Measurements from ENCODE around the gene FAM117B. TPM values are rescaled to one million over a fixed set of nuclear protein-coding genes. Genes with fewer than 3 reads are reported as not detected.

FAM117B gene
- total RNA-seq, 2 experiments from 2014 or later, result 4.2 to 18.4 TPM

DNA sequence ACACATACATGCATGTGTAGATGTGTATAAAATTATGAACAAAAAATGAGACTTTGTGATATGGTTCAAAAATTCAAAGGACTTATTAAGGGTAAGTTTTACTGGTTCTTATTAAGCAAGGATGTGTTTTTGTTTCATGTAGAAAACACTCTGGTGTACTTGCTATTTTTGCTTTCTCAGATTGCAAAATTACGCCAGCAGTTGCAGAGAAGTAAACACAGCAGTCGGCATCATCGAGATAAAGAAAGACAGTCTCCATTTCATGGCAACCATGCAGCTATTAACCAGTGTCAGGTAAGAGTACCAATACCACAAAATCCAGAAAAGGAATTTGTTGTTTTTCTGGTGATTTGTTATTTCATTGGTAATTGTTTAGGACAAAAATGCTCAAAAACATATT is 91.3 kb downstream of the FAM117B start:
- H2AFZ ChIP-seq (ENCODE audit: low read length), result no peak overlapping the region
- POLR2A ChIA-PET, result interaction anchor here (0.5 to 1.1 kb wide), 3 partner anchors 10 to 338 kb away, joined by 3 read pairs; no protein-coding TSS in a partner anchor

DNA sequence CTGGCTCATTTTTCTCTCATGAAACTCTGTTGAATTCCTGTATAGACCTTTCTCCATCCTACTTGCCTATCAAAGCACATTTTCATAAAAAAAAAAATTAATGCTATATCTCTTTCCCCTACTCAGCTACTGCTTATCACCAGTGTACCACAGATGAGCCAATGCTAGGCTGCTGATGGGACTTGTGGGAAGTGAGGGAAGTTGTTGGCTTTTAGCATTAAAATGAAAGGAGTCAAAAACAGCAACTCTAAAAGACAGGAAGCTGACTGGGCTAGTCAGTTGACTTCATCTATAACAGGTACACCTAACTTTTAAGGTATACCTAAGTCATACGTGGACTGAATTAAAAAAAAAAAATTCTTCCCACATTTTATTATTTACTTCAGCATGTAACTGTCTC is 102.1 kb downstream of the FAM117B start:
- Histone ChIP-seq H3K4me1 (ENCODE audit: insufficient read depth, low read length, poor library complexity, severe bottlenecking) (no peaks in the 10 kb centered on the region), H3K36me3 (ENCODE audit: insufficient read depth, low read length) (peaks cover 6% of the 10 kb centered on the region; the same call in 1 of the 2 replicates), H3K4me3 (ENCODE audit: low read depth, low read length, poor library complexity, severe bottlenecking) (no peak overlapping the region), H2AFZ (ENCODE audit: low read length) (no peak overlapping the region), H3K79me2 (ENCODE audit: insufficient read depth, low read depth, low read length) (no peaks in the 10 kb centered on the region), H3K4me2 (ENCODE audit: low read length) (no peak overlapping the region), H4K20me1 (ENCODE audit: insufficient read depth, low read length) (no peaks in the 10 kb centered on the region), H3K9me3 (ENCODE audit: low read length) (no peaks in the 10 kb centered on the region), H3K27ac (ENCODE audit: low read depth, low read length, poor library complexity, severe bottlenecking) (no peak overlapping the region), H3K9me2 (ENCODE audit: insufficient read depth, low read length) (no peaks in the 10 kb centered on the region)
- intact Hi-C loops (cut with micrococcal nuclease; ENCODE audit: unreplicated experiment), result no loop called here
- DNase-seq (ENCODE audit: low spot score), result no peak
- ChIA-PET POLR2A (interaction anchor here (0.6 kb wide), 1 partner anchor 864 kb away, joined by 3 read pairs; no protein-coding TSS in a partner anchor), CTCF (ENCODE audit: unreplicated experiment) (no interaction called here)
- BruUV-seq (replicated peaks), result no TSS peak
- no peak for TF ChIP-seq EZH2phosphoT487 (IDR thresholded peaks at IDR 0.05; ENCODE audit: borderline replicate concordance, low read depth, low read length)
- TF ChIP-seq, protein P1, sequence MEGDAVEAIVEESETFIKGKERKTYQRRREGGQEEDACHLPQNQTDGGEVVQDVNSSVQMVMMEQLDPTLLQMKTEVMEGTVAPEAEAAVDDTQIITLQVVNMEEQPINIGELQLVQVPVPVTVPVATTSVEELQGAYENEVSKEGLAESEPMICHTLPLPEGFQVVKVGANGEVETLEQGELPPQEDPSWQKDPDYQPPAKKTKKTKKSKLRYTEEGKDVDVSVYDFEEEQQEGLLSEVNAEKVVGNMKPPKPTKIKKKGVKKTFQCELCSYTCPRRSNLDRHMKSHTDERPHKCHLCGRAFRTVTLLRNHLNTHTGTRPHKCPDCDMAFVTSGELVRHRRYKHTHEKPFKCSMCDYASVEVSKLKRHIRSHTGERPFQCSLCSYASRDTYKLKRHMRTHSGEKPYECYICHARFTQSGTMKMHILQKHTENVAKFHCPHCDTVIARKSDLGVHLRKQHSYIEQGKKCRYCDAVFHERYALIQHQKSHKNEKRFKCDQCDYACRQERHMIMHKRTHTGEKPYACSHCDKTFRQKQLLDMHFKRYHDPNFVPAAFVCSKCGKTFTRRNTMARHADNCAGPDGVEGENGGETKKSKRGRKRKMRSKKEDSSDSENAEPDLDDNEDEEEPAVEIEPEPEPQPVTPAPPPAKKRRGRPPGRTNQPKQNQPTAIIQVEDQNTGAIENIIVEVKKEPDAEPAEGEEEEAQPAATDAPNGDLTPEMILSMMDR (conservative IDR thresholded peaks at IDR 0.05; ENCODE audit: low read length), result no peak

More for the DNA sequence above, 91.3 kb downstream of the FAM117B start:
- Histone ChIP-seq H3K36me3 (ENCODE audit: insufficient read depth, low read length) (no peaks in the 10 kb centered on the region), H3K9me3 (ENCODE audit: low read length) (no peaks in the 10 kb centered on the region), H3K9me2 (ENCODE audit: insufficient read depth, low read length) (no peaks in the 10 kb centered on the region), H4K20me1 (ENCODE audit: insufficient read depth, low read length) (no peaks in the 10 kb centered on the region), H3K79me2 (ENCODE audit: insufficient read depth, low read depth, low read length) (no peaks in the 10 kb centered on the region), H3K4me3 (ENCODE audit: low read depth, low read length, poor library complexity, severe bottlenecking) (no peak overlapping the region), H3K27ac (ENCODE audit: low read depth, low read length, poor library complexity, severe bottlenecking) (no peak overlapping the region), H3K4me2 (ENCODE audit: low read length) (no peak overlapping the region), H3K4me1 (ENCODE audit: insufficient read depth, low read length, poor library complexity, severe bottlenecking) (no peaks in the 10 kb centered on the region)
- DNase-seq (ENCODE audit: low spot score), result no peak
- intact Hi-C loops (cut with micrococcal nuclease; ENCODE audit: unreplicated experiment), result no loop called here
- no TSS peak for BruUV-seq (replicated peaks)
- CTCF ChIA-PET (ENCODE audit: unreplicated experiment), result no interaction called here
- TF ChIP-seq, protein P1 (conservative IDR thresholded peaks at IDR 0.05; ENCODE audit: low read length), result no peak
- no peak for TF ChIP-seq EZH2phosphoT487 (IDR thresholded peaks at IDR 0.05; ENCODE audit: borderline replicate concordance, low read depth, low read length)

DNA sequence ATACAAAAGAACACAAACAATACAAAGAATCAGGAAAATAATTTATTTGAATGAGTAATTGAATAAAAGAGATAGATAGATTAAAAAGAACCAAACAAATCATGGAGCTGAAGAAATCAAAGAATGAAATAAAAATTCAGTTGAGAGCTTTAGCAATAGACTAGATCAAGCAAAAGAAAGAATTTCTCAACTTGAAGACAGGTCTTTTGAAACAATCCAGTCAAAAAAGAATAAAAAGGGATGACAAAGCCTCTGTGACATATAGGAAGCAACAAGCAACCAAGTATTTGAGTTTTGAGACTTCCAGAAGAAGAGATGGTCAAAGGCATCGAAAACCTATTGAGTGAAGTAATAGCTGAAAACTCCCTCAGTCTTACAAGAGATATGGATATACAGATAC is 108.8 kb downstream of the FAM117B start:
- Histone ChIP-seq H3K9me2 (ENCODE audit: insufficient read depth, low read length) (no peaks in the 10 kb centered on the region), H3K36me3 (ENCODE audit: insufficient read depth, low read length) (no peaks in the 10 kb centered on the region), H3K4me1 (ENCODE audit: insufficient read depth, low read length, poor library complexity, severe bottlenecking) (no peaks in the 10 kb centered on the region), H3K4me3 (ENCODE audit: low read depth, low read length, poor library complexity, severe bottlenecking) (no peak overlapping the region), H3K9me3 (ENCODE audit: low read length) (peaks cover 20% of the 10 kb centered on the region; the same call in 1 of the 2 replicates), H3K27ac (ENCODE audit: low read depth, low read length, poor library complexity, severe bottlenecking) (no peak overlapping the region), H3K79me2 (ENCODE audit: insufficient read depth, low read depth, low read length) (no peaks in the 10 kb centered on the region), H4K20me1 (ENCODE audit: insufficient read depth, low read length) (no peaks in the 10 kb centered on the region), H2AFZ (ENCODE audit: low read length) (no peak overlapping the region), H3K4me2 (ENCODE audit: low read length) (no peak overlapping the region)
- BruUV-seq (replicated peaks), result no TSS peak
- intact Hi-C loops (cut with micrococcal nuclease; ENCODE audit: unreplicated experiment), result no loop called here
- TF ChIP-seq EZH2phosphoT487 (IDR thresholded peaks at IDR 0.05; ENCODE audit: borderline replicate concordance, low read depth, low read length), result no peak
- TF ChIP-seq, protein P1 (conservative IDR thresholded peaks at IDR 0.05; ENCODE audit: low read length), result no peak
- DNase-seq (ENCODE audit: low spot score), result no peak
- ChIA-PET POLR2A (interaction anchor here (0.7 kb wide), 1 partner anchor 148 kb away, joined by 3 read pairs; no protein-coding TSS in a partner anchor), CTCF (ENCODE audit: unreplicated experiment) (no interaction called here)

Data from OCI-LY7 (cell line).